Astrocyte (in vitro differentiated cells and primary cell): ENCODE measurements around the gene PSMA2. TPM values are rescaled to one million over a fixed set of nuclear protein-coding genes. Genes with fewer than 3 reads are reported as not detected.

Experiments used
- DNase-seq: peaks from one replicate; pipeline ENCODE4 v3.0.0-alpha.2; 2010; ENCODE audit warnings: low read depth
- FAIRE-seq: peaks from 2 replicates; lab custom pipeline; 2011; peaks lifted over from hg19 to GRCh38; lab: Jason Lieb, UNC
- H2AFZ ChIP-seq: 2 replicates; pipeline ENCODE4 v1.6.0; 2012; ENCODE audit warnings: low read depth, low read length, inconsistent platforms
- H3K27ac ChIP-seq: 2 replicates; pipeline ENCODE4 v1.5.1; 2011; ENCODE audit warnings: low read depth, low read length, inconsistent platforms
- H3K27me3 ChIP-seq: 2 replicates; pipeline ENCODE4 v1.6.0; 2011; ENCODE audit warnings: low read length, inconsistent platforms; ENCODE audit not compliant: insufficient read depth
- H3K36me3 ChIP-seq: 2 replicates; pipeline ENCODE4 v1.5.1; 2011; ENCODE audit warnings: low read length, inconsistent platforms; ENCODE audit not compliant: insufficient read depth
- H3K4me1 ChIP-seq: 2 replicates; pipeline ENCODE4 v1.5.1; 2011; ENCODE audit warnings: low read length, inconsistent platforms; ENCODE audit not compliant: insufficient read depth
- H3K4me2 ChIP-seq: 2 replicates; pipeline ENCODE4 v1.6.0; 2012; ENCODE audit warnings: low read length, inconsistent platforms
- H3K4me3 ChIP-seq: 2 replicates; pipeline ENCODE4 v1.5.1; 2011; ENCODE audit warnings: low read depth, mild to moderate bottlenecking, low read length, inconsistent platforms; ENCODE audit not compliant: insufficient read depth
- H3K79me2 ChIP-seq: 2 replicates; pipeline ENCODE4 v1.6.0; 2012; ENCODE audit warnings: mild to moderate bottlenecking, low read length, inconsistent platforms; ENCODE audit not compliant: insufficient read depth
- H3K9ac ChIP-seq: 2 replicates; pipeline ENCODE4 v1.6.0; 2012; ENCODE audit warnings: mild to moderate bottlenecking, low read length, inconsistent platforms
- H3K9me3 ChIP-seq: 2 replicates; pipeline ENCODE4 v1.5.1; 2012; ENCODE audit warnings: low read depth, mild to moderate bottlenecking, low read length, inconsistent platforms; ENCODE audit not compliant: insufficient read depth
- H4K20me1 ChIP-seq: 2 replicates; pipeline ENCODE4 v1.6.0; 2012; ENCODE audit warnings: low read length, inconsistent platforms; ENCODE audit not compliant: insufficient read depth
- H3K27ac Mint-ChIP-seq: one replicate; pipeline ENCODE4 v1.8.0; 2021; ENCODE audit warnings: mild to moderate bottlenecking, mixed read lengths; ENCODE audit not compliant: unreplicated experiment
- H3K27me3 Mint-ChIP-seq: one replicate; pipeline ENCODE4 v1.8.0; 2021; ENCODE audit warnings: low read depth, mixed read lengths; ENCODE audit not compliant: unreplicated experiment
- H3K36me3 Mint-ChIP-seq: one replicate; pipeline ENCODE4 v1.8.0; 2021; ENCODE audit warnings: low read depth, mixed read lengths; ENCODE audit not compliant: unreplicated experiment
- H3K4me1 Mint-ChIP-seq: one replicate; pipeline ENCODE4 v1.8.0; 2021; ENCODE audit warnings: low read depth, mixed read lengths; ENCODE audit not compliant: unreplicated experiment
- H3K4me3 Mint-ChIP-seq: one replicate; pipeline ENCODE4 v1.8.0; 2021; ENCODE audit warnings: mild to moderate bottlenecking, moderate library complexity, mixed read lengths; ENCODE audit not compliant: unreplicated experiment
- H3K9me3 Mint-ChIP-seq: one replicate; pipeline ENCODE4 v1.8.0; 2021; ENCODE audit warnings: mild to moderate bottlenecking, mixed read lengths; ENCODE audit not compliant: unreplicated experiment
- EZH2 ChIP-seq: IDR thresholded peaks from 2 replicates; pipeline ENCODE4 v1.6.1; 2012; ENCODE audit warnings: mild to moderate bottlenecking, low read length, inconsistent platforms; ENCODE audit not compliant: insufficient read depth
- total RNA-seq: library from RNA; stranded (reverse); gene quantifications from 2 replicates; pipeline ENCODE4 v1.2.1, GENCODE V29; 2021
- TF ChIP-seq, protein P1 (sequence below): IDR thresholded peaks from 2 replicates; pipeline ENCODE4 v1.5.1; 2011; ENCODE audit warnings: low read depth, mild to moderate bottlenecking, inconsistent platforms, low read length, moderate library complexity; ENCODE audit not compliant: insufficient read depth

Gene PSMA2
- total RNA-seq, 1 donor from 2014 or later: 119 TPM

DNA sequence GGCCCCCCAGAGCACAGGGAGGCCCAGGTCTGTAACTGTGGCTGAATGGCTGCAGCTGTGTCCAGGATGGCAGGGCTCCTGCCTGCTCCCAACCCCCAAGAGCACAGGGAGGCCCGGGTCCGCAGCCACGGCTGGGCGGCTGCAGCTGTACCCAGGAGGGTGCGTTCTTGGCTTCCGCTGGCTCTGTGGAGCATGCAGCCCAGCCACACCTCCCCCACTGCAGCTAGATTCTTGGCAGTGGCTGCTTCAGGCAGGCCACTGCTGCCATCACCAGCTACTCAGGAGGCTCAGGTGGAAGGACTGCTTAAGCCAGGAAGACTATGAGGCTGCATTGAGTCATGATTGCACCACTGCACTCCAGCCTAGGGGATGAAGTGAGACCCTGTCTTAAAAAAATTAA is 48.0 kb downstream of the PSMA2 start:
- Mint-ChIP-seq H3K9me3 (no peaks in the 10 kb centered on the region), H3K4me1 (peaks cover 8% of the 10 kb centered on the region), H3K4me3 (no peak overlapping the region), H3K27me3 (no peaks in the 10 kb centered on the region), H3K27ac (no peak overlapping the region), H3K36me3 (no peaks in the 10 kb centered on the region)
- Histone ChIP-seq H2AFZ (no peak overlapping the region), H3K4me3 (no peak overlapping the region), H3K27ac (no peak overlapping the region), H3K36me3 (no peaks in the 10 kb centered on the region), H3K27me3 (no peaks in the 10 kb centered on the region), H3K9me3 (no peaks in the 10 kb centered on the region), H3K9ac (no peak overlapping the region), H4K20me1 (no peaks in the 10 kb centered on the region), H3K4me2 (no peak overlapping the region), H3K4me1 (no peaks in the 10 kb centered on the region), H3K79me2 (no peaks in the 10 kb centered on the region)
- DNase-seq (peak; percentile 32), FAIRE-seq (no peak)
- TF ChIP-seq, protein P1, sequence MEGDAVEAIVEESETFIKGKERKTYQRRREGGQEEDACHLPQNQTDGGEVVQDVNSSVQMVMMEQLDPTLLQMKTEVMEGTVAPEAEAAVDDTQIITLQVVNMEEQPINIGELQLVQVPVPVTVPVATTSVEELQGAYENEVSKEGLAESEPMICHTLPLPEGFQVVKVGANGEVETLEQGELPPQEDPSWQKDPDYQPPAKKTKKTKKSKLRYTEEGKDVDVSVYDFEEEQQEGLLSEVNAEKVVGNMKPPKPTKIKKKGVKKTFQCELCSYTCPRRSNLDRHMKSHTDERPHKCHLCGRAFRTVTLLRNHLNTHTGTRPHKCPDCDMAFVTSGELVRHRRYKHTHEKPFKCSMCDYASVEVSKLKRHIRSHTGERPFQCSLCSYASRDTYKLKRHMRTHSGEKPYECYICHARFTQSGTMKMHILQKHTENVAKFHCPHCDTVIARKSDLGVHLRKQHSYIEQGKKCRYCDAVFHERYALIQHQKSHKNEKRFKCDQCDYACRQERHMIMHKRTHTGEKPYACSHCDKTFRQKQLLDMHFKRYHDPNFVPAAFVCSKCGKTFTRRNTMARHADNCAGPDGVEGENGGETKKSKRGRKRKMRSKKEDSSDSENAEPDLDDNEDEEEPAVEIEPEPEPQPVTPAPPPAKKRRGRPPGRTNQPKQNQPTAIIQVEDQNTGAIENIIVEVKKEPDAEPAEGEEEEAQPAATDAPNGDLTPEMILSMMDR: no peak
- TF ChIP-seq EZH2: no peak

DNA sequence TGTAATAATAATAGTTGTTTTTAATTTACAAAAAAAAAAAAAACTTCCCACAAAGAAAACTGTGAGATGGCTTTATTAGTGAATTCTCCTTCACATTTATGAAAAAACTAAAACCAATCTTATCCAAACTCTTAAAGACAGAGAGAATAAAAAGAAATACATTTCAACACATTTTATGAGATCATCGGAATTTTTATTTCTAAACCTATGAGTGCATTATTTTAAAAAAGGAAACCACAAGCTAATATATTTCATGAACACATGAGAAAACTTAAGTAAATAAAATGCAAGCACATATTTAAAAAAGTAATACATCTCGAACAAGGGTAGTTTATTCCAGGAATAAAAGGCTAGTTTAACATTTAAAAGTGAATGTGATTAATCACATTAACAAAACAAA is 51.6 kb downstream of the PSMA2 start:
- no peaks in the 10 kb centered on the region for H3K4me1 Mint-ChIP-seq
- Histone ChIP-seq H3K27ac (no peak overlapping the region), H3K4me1 (no peaks in the 10 kb centered on the region), H3K4me2 (no peak overlapping the region), H3K36me3 (no peaks in the 10 kb centered on the region), H3K79me2 (no peaks in the 10 kb centered on the region), H3K9me3 (no peaks in the 10 kb centered on the region), H4K20me1 (no peaks in the 10 kb centered on the region), H3K27me3 (no peaks in the 10 kb centered on the region), H2AFZ (no peak overlapping the region), H3K4me3 (no peak overlapping the region), H3K9ac (no peak overlapping the region)
- H3K27me3 Mint-ChIP-seq: no peaks in the 10 kb centered on the region
- H3K4me3 Mint-ChIP-seq: no peak overlapping the region
- no peak for FAIRE-seq
- no peaks in the 10 kb centered on the region for H3K9me3 Mint-ChIP-seq
- TF ChIP-seq EZH2: no peak
- TF ChIP-seq, protein P1: no peak
- H3K27ac Mint-ChIP-seq: no peak overlapping the region
- no peaks in the 10 kb centered on the region for H3K36me3 Mint-ChIP-seq
- DNase-seq: no peak

DNA sequence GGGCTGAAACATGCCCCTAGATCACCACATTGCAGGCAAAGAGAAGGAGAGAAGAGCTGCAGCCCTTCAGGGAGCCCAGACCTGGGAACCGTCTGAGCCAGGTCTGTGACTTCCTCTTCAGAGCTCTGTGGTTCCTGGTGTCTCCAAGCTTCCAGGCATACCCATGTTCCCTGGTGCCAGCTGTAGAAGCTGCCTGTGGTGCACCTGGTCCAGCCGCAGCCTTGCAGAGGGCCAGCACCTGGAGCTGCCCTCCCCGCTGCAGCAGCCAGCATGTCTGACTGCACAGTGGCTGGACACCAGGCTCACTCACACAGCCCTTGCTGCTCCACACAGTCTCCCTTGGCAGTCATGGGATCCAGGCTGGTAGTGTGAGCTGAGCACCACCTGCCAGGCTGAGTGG is 53.7 kb downstream of the PSMA2 start:
- no peak overlapping the region for H3K4me3 Mint-ChIP-seq
- no peak overlapping the region for H3K27ac Mint-ChIP-seq
- Histone ChIP-seq H4K20me1 (no peaks in the 10 kb centered on the region), H2AFZ (no peak overlapping the region), H3K27me3 (no peaks in the 10 kb centered on the region), H3K4me3 (no peak overlapping the region), H3K4me1 (no peaks in the 10 kb centered on the region), H3K27ac (no peak overlapping the region), H3K9me3 (no peaks in the 10 kb centered on the region), H3K36me3 (no peaks in the 10 kb centered on the region), H3K9ac (no peak overlapping the region), H3K4me2 (no peak overlapping the region), H3K79me2 (no peaks in the 10 kb centered on the region)
- TF ChIP-seq EZH2: no peak
- TF ChIP-seq, protein P1: no peak
- no peaks in the 10 kb centered on the region for H3K9me3 Mint-ChIP-seq
- FAIRE-seq: no peak
- DNase-seq: no peak
- H3K27me3 Mint-ChIP-seq: no peaks in the 10 kb centered on the region
- H3K4me1 Mint-ChIP-seq: no peaks in the 10 kb centered on the region
- H3K36me3 Mint-ChIP-seq: peaks cover 2% of the 10 kb centered on the region
